ENCODE results near the gene ZNF778. TPM values are rescaled to one million over a fixed set of nuclear protein-coding genes. Genes with fewer than 3 reads are reported as not detected.

ZNF778 gene
- total and polyA plus RNA-seq, 2 of the 13 experiments (the other 11 are each of a cell fraction or from before 2014, with no cell fraction given): 3.8 to 7.2 TPM

DNA sequence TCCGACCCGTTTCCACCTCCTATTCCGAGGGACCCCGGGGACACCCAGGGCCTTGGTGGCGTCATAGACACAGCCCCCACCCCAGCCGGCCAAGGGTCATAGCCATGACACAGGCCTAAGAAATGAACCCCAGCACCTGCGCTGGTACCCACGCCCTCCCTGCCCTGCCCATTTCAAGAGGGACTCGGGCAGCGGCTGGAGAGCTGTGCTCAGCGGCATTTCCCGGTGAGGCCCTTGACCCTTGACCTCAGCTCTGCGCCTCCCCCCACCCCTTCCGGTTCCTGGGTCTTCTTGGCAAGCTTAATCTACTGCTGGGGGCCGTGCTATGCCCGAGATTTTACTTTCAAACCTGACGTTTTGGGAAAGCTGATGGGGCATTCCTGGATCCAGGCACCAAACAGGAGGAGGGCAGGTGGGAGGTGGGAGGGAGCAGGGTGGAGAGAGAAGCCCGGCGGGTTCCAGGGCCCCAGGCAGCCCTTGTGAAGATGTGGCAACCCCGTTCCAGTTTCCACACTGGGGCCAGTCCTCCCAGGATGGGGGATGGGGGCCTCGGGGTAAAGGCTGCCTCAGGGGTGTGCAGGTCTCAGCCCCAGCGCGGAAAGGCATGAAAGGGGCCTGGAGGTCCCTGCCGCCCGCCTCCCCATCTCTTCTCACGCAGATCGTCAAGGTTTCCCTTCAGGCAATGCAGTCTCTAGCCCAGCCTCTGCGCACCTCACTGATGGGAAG, 17.2 kb upstream of the ZNF778 start, which contains the start of gene SLC22A31 (continued):
- TF ChIP-seq, protein P1, sequence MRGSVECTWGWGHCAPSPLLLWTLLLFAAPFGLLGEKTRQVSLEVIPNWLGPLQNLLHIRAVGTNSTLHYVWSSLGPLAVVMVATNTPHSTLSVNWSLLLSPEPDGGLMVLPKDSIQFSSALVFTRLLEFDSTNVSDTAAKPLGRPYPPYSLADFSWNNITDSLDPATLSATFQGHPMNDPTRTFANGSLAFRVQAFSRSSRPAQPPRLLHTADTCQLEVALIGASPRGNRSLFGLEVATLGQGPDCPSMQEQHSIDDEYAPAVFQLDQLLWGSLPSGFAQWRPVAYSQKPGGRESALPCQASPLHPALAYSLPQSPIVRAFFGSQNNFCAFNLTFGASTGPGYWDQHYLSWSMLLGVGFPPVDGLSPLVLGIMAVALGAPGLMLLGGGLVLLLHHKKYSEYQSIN (CRISPR knock-in tag; IDR thresholded peaks at IDR 0.05; ENCODE audit: borderline replicate concordance): no peak
- TF ChIP-seq PPARG (CRISPR knock-in tag; conservative IDR thresholded peaks at IDR 0.05) (peak; percentile 35; the same call in 1 of the 2 replicates), TEAD3 (CRISPR knock-in tag; optimal IDR thresholded peaks at IDR 0.05; ENCODE audit: borderline replicate concordance) (peak; percentile 37), YY1 (IDR thresholded peaks at IDR 0.05; ENCODE audit: insufficient read depth, insufficient replicate concordance, low read depth, low read length) (peak; percentile 59), BORCS8-MEF2B (CRISPR knock-in tag; IDR thresholded peaks at IDR 0.05) (no peak; the same call in 1 of the 2 replicates), ZNF251 (CRISPR knock-in tag; IDR thresholded peaks at IDR 0.05) (no peak), MAF1 (CRISPR knock-in tag; IDR thresholded peaks at IDR 0.05; ENCODE audit: borderline replicate concordance) (no peak), SSRP1 (CRISPR knock-in tag; IDR thresholded peaks at IDR 0.05) (no peak), ZNF619 (CRISPR knock-in tag; IDR thresholded peaks at IDR 0.05) (peak; percentile 58; the same call in 1 of the 2 replicates), NR1H2 (CRISPR knock-in tag; IDR thresholded peaks at IDR 0.05; ENCODE audit: borderline replicate concordance, low read depth) (peak; percentile 77; the same call in 1 of the 2 replicates), FOXO4 (CRISPR knock-in tag; conservative IDR thresholded peaks at IDR 0.05) (no peak), POLR2AphosphoS5 (IDR thresholded peaks at IDR 0.05; ENCODE audit: low read depth, low read length) (peak; percentile 67), ZNF431 (CRISPR knock-in tag; IDR thresholded peaks at IDR 0.05; ENCODE audit: borderline replicate concordance, low read depth) (no peak), ZBTB38 (CRISPR knock-in tag; IDR thresholded peaks at IDR 0.05) (no peak), ZBTB34 (CRISPR knock-in tag; IDR thresholded peaks at IDR 0.05) (0 out of 2 replicates have a peak, but pooled peaks have one; percentile 21), ZNF780A (CRISPR knock-in tag; IDR thresholded peaks at IDR 0.05) (no peak), RBFOX2 (IDR thresholded peaks at IDR 0.05; ENCODE audit: low read depth, low read length) (peak; percentile 58; the same call in 1 of the 2 replicates), PHF20 (CRISPR knock-in tag; IDR thresholded peaks at IDR 0.05) (peak; percentile 49; the same call in 1 of the 2 replicates)
- TF ChIP-seq, protein P2, sequence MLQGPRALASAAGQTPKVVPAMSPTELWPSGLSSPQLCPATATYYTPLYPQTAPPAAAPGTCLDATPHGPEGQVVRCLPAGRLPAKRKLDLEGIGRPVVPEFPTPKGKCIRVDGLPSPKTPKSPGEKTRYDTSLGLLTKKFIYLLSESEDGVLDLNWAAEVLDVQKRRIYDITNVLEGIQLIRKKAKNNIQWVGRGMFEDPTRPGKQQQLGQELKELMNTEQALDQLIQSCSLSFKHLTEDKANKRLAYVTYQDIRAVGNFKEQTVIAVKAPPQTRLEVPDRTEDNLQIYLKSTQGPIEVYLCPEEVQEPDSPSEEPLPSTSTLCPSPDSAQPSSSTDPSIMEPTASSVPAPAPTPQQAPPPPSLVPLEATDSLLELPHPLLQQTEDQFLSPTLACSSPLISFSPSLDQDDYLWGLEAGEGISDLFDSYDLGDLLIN (CRISPR knock-in tag; IDR thresholded peaks at IDR 0.05; ENCODE audit: borderline replicate concordance): 0 out of 2 replicates have a peak, but pooled peaks have one; percentile 23
- TF ChIP-seq, protein P3, sequence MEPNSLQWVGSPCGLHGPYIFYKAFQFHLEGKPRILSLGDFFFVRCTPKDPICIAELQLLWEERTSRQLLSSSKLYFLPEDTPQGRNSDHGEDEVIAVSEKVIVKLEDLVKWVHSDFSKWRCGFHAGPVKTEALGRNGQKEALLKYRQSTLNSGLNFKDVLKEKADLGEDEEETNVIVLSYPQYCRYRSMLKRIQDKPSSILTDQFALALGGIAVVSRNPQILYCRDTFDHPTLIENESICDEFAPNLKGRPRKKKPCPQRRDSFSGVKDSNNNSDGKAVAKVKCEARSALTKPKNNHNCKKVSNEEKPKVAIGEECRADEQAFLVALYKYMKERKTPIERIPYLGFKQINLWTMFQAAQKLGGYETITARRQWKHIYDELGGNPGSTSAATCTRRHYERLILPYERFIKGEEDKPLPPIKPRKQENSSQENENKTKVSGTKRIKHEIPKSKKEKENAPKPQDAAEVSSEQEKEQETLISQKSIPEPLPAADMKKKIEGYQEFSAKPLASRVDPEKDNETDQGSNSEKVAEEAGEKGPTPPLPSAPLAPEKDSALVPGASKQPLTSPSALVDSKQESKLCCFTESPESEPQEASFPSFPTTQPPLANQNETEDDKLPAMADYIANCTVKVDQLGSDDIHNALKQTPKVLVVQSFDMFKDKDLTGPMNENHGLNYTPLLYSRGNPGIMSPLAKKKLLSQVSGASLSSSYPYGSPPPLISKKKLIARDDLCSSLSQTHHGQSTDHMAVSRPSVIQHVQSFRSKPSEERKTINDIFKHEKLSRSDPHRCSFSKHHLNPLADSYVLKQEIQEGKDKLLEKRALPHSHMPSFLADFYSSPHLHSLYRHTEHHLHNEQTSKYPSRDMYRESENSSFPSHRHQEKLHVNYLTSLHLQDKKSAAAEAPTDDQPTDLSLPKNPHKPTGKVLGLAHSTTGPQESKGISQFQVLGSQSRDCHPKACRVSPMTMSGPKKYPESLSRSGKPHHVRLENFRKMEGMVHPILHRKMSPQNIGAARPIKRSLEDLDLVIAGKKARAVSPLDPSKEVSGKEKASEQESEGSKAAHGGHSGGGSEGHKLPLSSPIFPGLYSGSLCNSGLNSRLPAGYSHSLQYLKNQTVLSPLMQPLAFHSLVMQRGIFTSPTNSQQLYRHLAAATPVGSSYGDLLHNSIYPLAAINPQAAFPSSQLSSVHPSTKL (CRISPR knock-in tag; IDR thresholded peaks at IDR 0.05): 0 out of 2 replicates have a peak, but pooled peaks have one; percentile 27

All from HepG2 (cell line).